Epithelial cell of esophagus (primary cell): ENCODE data around the gene BRME1.

Source experiments
- DNase-seq: peaks from one replicate; pipeline ENCODE4 v3.0.0; 2010; ENCODE audit warnings: low read depth
- H3K4me3 ChIP-seq: 2 replicates; pipeline ENCODE4 v1.5.1; 2011; ENCODE audit warnings: mild to moderate bottlenecking, low read length, control low read depth
- TF ChIP-seq, protein P1 (sequence below): IDR thresholded peaks from 2 replicates; pipeline ENCODE4 v1.5.1; 2011; ENCODE audit warnings: low read depth, mild to moderate bottlenecking, low read length, control low read depth, inconsistent platforms; ENCODE audit not compliant: insufficient read depth; ENCODE audit errors: missing control alignments

BRME1 gene

DNA sequence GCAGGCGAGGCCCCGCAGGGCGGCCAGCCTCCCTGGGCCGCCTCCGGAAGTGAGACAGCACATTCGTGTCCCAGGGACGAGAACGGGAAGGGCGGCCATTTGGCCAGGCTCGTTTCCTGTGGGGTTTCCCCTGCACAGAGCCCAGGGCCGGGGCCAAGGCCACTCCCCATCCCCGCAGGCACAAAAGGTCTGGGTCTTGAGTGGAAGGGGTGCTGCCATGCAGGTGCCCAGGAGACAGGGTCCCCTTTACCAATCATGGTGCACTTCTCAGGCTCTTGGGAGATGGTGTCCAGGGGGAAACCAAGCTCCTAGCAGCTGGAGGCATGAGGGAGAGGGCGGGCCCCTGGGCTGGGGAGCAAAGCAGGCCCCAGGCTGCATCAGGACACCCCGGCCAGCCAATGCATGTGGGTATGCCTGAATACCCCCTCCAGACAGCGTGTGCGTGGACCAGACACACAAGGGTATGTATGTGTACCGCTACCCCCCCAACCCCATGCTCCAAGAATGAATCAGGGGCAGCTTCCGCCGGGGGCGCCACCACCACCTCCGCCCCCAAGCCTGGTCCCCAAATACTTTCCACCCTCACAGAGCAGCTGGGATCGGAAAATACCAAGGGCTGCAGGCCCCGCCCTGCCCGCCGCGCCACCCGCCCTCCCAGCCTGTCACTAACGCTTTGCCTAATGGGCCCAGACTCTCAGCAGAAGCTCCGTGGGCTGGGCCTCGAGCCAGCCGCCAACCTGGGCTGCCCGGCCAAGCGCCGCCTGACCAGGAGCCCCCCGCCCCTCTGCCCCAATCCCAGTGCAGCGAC, 66.6 kb downstream of the BRME1 start:
- H3K4me3 ChIP-seq, result peak overlapping the region; percentile 85
- TF ChIP-seq, protein P1, sequence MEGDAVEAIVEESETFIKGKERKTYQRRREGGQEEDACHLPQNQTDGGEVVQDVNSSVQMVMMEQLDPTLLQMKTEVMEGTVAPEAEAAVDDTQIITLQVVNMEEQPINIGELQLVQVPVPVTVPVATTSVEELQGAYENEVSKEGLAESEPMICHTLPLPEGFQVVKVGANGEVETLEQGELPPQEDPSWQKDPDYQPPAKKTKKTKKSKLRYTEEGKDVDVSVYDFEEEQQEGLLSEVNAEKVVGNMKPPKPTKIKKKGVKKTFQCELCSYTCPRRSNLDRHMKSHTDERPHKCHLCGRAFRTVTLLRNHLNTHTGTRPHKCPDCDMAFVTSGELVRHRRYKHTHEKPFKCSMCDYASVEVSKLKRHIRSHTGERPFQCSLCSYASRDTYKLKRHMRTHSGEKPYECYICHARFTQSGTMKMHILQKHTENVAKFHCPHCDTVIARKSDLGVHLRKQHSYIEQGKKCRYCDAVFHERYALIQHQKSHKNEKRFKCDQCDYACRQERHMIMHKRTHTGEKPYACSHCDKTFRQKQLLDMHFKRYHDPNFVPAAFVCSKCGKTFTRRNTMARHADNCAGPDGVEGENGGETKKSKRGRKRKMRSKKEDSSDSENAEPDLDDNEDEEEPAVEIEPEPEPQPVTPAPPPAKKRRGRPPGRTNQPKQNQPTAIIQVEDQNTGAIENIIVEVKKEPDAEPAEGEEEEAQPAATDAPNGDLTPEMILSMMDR, result no peak
- DNase-seq, result peak; percentile 67

DNA sequence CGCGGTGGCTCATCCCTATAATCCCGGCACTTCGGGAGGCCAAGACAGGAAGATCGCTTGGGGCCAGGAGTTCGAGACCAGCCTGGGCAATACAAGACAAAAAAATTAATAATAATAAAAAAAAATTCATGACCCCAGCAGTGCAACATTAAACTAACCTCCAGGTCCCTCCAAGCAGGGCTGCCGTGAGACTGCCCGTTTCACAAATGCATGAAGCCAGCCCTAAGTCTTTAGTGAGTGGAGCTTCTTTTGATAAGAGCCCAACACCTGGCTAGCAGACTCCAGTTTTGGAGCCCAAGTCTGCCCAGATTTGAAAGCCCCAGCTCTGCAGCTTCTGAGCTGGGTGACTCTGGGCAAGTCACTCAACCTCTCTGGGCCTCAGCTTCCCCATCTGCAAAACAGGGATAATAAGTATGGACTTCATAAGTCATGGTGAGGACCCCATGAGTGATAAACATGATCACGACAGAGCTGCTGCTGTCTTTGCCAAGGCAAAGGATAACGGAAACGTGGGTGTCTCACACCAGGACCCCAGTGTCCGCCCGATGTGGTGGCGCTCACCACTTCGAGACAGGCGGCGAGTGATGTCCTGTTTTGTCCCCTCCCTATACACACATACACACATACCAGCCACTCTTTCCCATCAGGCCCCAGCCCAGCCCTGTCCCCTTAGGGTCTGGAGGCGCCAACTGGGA, 67.3 kb downstream of the BRME1 start:
- DNase-seq, result no peak
- TF ChIP-seq, protein P1, result no peak
- H3K4me3 ChIP-seq, result peak overlapping the region; percentile 85

- no peak overlapping the region for H3K4me3 ChIP-seq
- DNase-seq, result peak; percentile 29
- TF ChIP-seq, protein P1, result no peak
Measured at GRCh38 chr19:13835791-13836723, 69.9 kb downstream of the BRME1 start.

- TF ChIP-seq, protein P1, result no peak
- H3K4me3 ChIP-seq, result no peak overlapping the region
- peak; percentile 91 for DNase-seq
Measured at GRCh38 chr19:13834244-13835069, 71.5 kb downstream of the BRME1 start.

DNA sequence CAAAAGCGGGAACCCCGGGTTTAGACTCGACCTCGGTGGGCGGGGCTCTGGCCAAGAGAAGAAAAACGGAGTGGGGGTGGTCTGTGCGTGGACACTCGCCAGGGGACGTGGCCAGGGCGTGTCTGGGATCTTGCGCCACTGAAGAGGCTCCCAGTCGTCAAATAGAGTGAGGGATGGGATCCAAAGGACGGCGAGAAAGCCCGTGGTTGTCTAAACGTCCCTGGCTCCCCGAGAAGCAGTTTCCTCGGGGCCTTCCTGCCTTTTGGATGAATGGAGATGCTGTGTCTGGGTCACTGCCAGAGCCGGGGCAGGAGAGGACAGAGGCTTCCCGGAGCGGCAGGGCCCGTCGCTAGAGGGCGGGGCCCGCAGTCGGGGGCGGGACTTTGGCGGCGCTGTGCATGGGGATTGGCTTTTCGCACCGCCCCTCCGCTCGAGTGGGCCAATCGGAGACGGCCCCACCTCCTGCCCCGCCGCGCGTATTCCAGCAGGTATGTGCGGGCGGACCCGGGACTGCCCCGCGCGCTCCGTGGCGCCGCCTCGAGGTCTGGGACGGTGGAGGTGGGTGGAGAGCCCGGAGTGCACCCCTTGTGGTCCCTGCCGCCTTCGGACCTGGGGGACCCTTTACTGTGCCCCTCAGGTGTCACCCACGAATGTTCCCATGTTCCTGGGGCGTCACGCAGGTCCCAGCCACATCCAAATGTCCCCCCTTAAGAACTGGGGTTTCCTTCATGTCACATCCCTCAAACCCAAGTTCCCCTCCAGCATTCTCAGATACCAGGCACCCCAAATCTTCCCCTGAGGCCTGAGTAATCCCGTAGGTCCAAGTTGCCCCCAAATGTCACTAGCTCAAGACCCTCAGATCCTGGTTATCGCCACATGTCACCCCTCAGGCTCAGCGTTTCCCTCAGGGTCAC, 72.3 kb downstream of the BRME1 start:
- no peak overlapping the region for H3K4me3 ChIP-seq
- TF ChIP-seq, protein P1, result peak; percentile 53
- peak; percentile 85 for DNase-seq
